H1 (cell line): ENCODE data around the gene PTAR1. TPM values are rescaled to one million over a fixed set of nuclear protein-coding genes. Genes with fewer than 3 reads are reported as not detected.

Experiments
- CBX5 ChIP-seq: fragments of 300-800, 300-1000 bp; sonication (generic); IDR thresholded peaks from 2 replicates; pipeline ENCODE4 v1.7.1; 2016; ENCODE audit warnings: antibody characterized with exemption, low read length, low read depth
- CHD2 ChIP-seq: IDR thresholded peaks from 2 replicates; pipeline ENCODE4 v1.6.1; 2012; ENCODE audit warnings: low read length, improper control_type of control experiment
- RNF2 ChIP-seq: fragments of 200-900, 300-1000 bp; sonication (generic); IDR thresholded peaks from 2 replicates; pipeline ENCODE4 v1.7.1; 2016; ENCODE audit warnings: borderline replicate concordance, low read depth, mild to moderate bottlenecking, antibody characterized with exemption, low read length; ENCODE audit not compliant: poor library complexity, severe bottlenecking; ENCODE audit errors: missing control alignments
- SIX5 ChIP-seq: IDR thresholded peaks from 2 replicates; pipeline ENCODE4 v1.6.1; 2011; ENCODE audit warnings: mild to moderate bottlenecking, low read depth, low read length
- TBP ChIP-seq: IDR thresholded peaks from 2 replicates; pipeline ENCODE4 v1.6.1; 2011; ENCODE audit warnings: low read depth, low read length, improper control_type of control experiment
- polyA plus RNA-seq, 7 experiments: library from polyadenylated mRNA; depleted of rRNA in 3 of 7; stranded (reverse) in 5 of 7; unstranded in 2 of 7; fragments of >200 nt in 5 of 7; fragments of 200-250 nt in 2 of 7; gene quantifications; 1 replicate in 5 of 7; 2 replicates in 1 of 7; 4 replicates in 1 of 7; pipeline versions ENCODE4 v1.2.1 to v1.2.3, GENCODE V29; 2011 to 2013; ENCODE audit warnings: missing spikeins in 2 of 7, mixed read lengths in 2 of 7
- total RNA-seq: library from RNA; stranded (reverse); fragmentation: NEBNext Ultra II Directional; extraction: Animal tissue kit (Norgen Biotek cat#: 25700); gene quantifications from 2 replicates; pipeline ENCODE4 v1.2.1, GENCODE V29; 2021
- TF ChIP-seq, protein P1 (sequence below), 3 experiments: IDR thresholded peaks; 1 replicate in 2 of 3; 2 replicates in 1 of 3; pipeline versions ENCODE4 v1.5.1 to v1.6.1; 2011; ENCODE audit warnings: low read length in 3 of 3, mild to moderate bottlenecking in 3 of 3, inconsistent platforms in 2 of 3, low read depth in 1 of 3, moderate library complexity in 1 of 3; ENCODE audit not compliant: insufficient read depth in 1 of 3; ENCODE audit errors: control extremely low read depth in 1 of 3
- TF ChIP-seq, protein P2 (sequence below): IDR thresholded peaks from 2 replicates; pipeline ENCODE4 v1.6.1; 2011; ENCODE audit warnings: low read length, improper control_type of control experiment

PTAR1 gene
- total and polyA plus RNA-seq, 2 of the 8 experiments (the other 6 are each of a cell fraction or from before 2014, with no cell fraction given), result 19.5 to 84.9 TPM

GRCh38 chr9:69689991-69690538 lies 69.7 kb downstream of the PTAR1 start (continued):
- TF ChIP-seq, protein P1, sequence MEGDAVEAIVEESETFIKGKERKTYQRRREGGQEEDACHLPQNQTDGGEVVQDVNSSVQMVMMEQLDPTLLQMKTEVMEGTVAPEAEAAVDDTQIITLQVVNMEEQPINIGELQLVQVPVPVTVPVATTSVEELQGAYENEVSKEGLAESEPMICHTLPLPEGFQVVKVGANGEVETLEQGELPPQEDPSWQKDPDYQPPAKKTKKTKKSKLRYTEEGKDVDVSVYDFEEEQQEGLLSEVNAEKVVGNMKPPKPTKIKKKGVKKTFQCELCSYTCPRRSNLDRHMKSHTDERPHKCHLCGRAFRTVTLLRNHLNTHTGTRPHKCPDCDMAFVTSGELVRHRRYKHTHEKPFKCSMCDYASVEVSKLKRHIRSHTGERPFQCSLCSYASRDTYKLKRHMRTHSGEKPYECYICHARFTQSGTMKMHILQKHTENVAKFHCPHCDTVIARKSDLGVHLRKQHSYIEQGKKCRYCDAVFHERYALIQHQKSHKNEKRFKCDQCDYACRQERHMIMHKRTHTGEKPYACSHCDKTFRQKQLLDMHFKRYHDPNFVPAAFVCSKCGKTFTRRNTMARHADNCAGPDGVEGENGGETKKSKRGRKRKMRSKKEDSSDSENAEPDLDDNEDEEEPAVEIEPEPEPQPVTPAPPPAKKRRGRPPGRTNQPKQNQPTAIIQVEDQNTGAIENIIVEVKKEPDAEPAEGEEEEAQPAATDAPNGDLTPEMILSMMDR (IDR thresholded peaks at IDR 0.05; ENCODE audit: control extremely low read depth in 1 of 3, insufficient read depth in 1 of 3, low read depth in 1 of 3, low read length in 3 of 3), result no peak
- TF ChIP-seq RNF2 (no peak), CHD2 (no peak), SIX5 (no peak), TBP (no peak), CBX5 (no peak)
- TF ChIP-seq, protein P2, sequence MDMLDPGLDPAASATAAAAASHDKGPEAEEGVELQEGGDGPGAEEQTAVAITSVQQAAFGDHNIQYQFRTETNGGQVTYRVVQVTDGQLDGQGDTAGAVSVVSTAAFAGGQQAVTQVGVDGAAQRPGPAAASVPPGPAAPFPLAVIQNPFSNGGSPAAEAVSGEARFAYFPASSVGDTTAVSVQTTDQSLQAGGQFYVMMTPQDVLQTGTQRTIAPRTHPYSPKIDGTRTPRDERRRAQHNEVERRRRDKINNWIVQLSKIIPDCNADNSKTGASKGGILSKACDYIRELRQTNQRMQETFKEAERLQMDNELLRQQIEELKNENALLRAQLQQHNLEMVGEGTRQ, result no peak
